CD4-positive, alpha-beta T cell treated with Interferon alpha-2 for 1 hour (primary cell): ENCODE measurements around the gene EPB41L5.
"Not testable (repeated sequence)": the region's sequence is repeated elsewhere in the genome, so short reads cannot be mapped to it uniquely, and the experiment has no call there.

Experiments
- DNase-seq, 2 donors: peaks; one replicate each; pipeline ENCODE4 v3.0.0-alpha.2; 2020 to 2022

EPB41L5 gene

GRCh38 chr2:120103723-120104467 lies 91.0 kb downstream of the EPB41L5 start:
- no peak for DNase-seq

- no peak for DNase-seq
Observed at GRCh38 chr2:120104772-120105171, 91.9 kb downstream of the EPB41L5 start.

- no peak for DNase-seq
Observed at GRCh38 chr2:120105360-120105759, 92.5 kb downstream of the EPB41L5 start.

- no peak for DNase-seq
Observed at GRCh38 chr2:120108049-120108448, 95.2 kb downstream of the EPB41L5 start.

- DNase-seq = no peak
Observed at GRCh38 chr2:120108749-120109148, 95.9 kb downstream of the EPB41L5 start.

- peak in 1 of 2 donors; percentile 61 for DNase-seq
Observed at GRCh38 chr2:120109186-120110061, 96.5 kb downstream of the EPB41L5 start.

- DNase-seq = no peak
Observed at GRCh38 chr2:120110062-120110362, 97.1 kb downstream of the EPB41L5 start.

GRCh38 chr2:120110507-120110906 lies 97.6 kb downstream of the EPB41L5 start:
- no peak for DNase-seq

GRCh38 chr2:120111193-120111592 lies 98.3 kb downstream of the EPB41L5 start:
- no peak for DNase-seq

GRCh38 chr2:120118018-120118417 lies 105.1 kb downstream of the EPB41L5 start:
- no peak for DNase-seq

- DNase-seq = no peak
Observed at GRCh38 chr2:120118471-120118870, 105.6 kb downstream of the EPB41L5 start.

GRCh38 chr2:120121337-120121736 lies 108.5 kb downstream of the EPB41L5 start:
- DNase-seq = not testable (repeated sequence)

GRCh38 chr2:120123090-120123489 lies 110.2 kb downstream of the EPB41L5 start:
- no peak for DNase-seq

GRCh38 chr2:120125195-120125594 lies 112.3 kb downstream of the EPB41L5 start:
- no peak for DNase-seq

- DNase-seq = no peak
Observed at GRCh38 chr2:120128216-120128615, 115.3 kb downstream of the EPB41L5 start.

- DNase-seq = no peak
Observed at GRCh38 chr2:120132190-120132589, 119.3 kb downstream of the EPB41L5 start.

GRCh38 chr2:120132691-120133090 lies 119.8 kb downstream of the EPB41L5 start:
- no peak for DNase-seq

- no peak for DNase-seq
Observed at GRCh38 chr2:120133572-120134244, 120.8 kb downstream of the EPB41L5 start.

GRCh38 chr2:120134263-120134662 lies 121.4 kb downstream of the EPB41L5 start:
- DNase-seq = no peak

GRCh38 chr2:120135013-120135412 lies 122.1 kb downstream of the EPB41L5 start:
- not testable (repeated sequence) for DNase-seq

- DNase-seq = no peak
Observed at GRCh38 chr2:120140866-120141265, 128.0 kb downstream of the EPB41L5 start.

- no peak for DNase-seq
Observed at GRCh38 chr2:120141300-120142069, 128.6 kb downstream of the EPB41L5 start.
